Glomerular endothelial cell (primary cell): ENCODE measurements around the gene BAZ2B. TPM values are rescaled to one million over a fixed set of nuclear protein-coding genes. Genes with fewer than 3 reads are reported as not detected.

ENCODE experiments used
- DNase-seq: peaks from one replicate; pipeline ENCODE4 v3.0.0-alpha.2; 2011; ENCODE audit warnings: low read depth, low spot score; ENCODE audit errors: extremely low read depth
- total RNA-seq: library from RNA; depleted of rRNA; stranded (reverse); fragments of >200 nt; gene quantifications from 2 replicates; pipeline ENCODE4 v1.2.3, GENCODE V29; 2015

The BAZ2B gene
- total RNA-seq, 1 donor from 2014 or later: 79.3 TPM

- DNase-seq: no peak
Observed at GRCh38 chr2:159356053-159356554, 260.2 kb downstream of the BAZ2B start.

GRCh38 chr2:159351977-159352376 lies 264.4 kb downstream of the BAZ2B start:
- no peak for DNase-seq

GRCh38 chr2:159349674-159350299 lies 266.6 kb downstream of the BAZ2B start:
- no peak for DNase-seq

- DNase-seq: no peak
Observed at GRCh38 chr2:159326569-159327255, 289.6 kb downstream of the BAZ2B start.

- DNase-seq: no peak
Observed at GRCh38 chr2:159322419-159322818, 293.9 kb downstream of the BAZ2B start.

GRCh38 chr2:159317392-159318088 lies 298.8 kb downstream of the BAZ2B start:
- DNase-seq: no peak

- no peak for DNase-seq
Observed at GRCh38 chr2:159307942-159308341, 308.4 kb downstream of the BAZ2B start.

GRCh38 chr2:159300586-159300985 lies 315.8 kb downstream of the BAZ2B start:
- no peak for DNase-seq

GRCh38 chr2:159298967-159299366 lies 317.4 kb downstream of the BAZ2B start:
- DNase-seq: no peak

GRCh38 chr2:159297042-159297707 lies 319.2 kb downstream of the BAZ2B start:
- DNase-seq: no peak

- no peak for DNase-seq
Observed at GRCh38 chr2:159292157-159292556, 324.2 kb downstream of the BAZ2B start.

GRCh38 chr2:159290289-159290907 lies 325.9 kb downstream of the BAZ2B start:
- DNase-seq: no peak

- no peak for DNase-seq
Observed at GRCh38 chr2:159287733-159288132, 328.6 kb downstream of the BAZ2B start.

- peak; percentile 61 for DNase-seq
Observed at GRCh38 chr2:159286709-159287441, 329.5 kb downstream of the BAZ2B start.

GRCh38 chr2:159285929-159286708 lies 330.2 kb downstream of the BAZ2B start, which contains the start of gene WDSUB1:
TSS of gene WDSUB1 (minus strand) at chr2:159286703. CDS start at chr2:159283069, 3,634 bp downstream.
- no peak for DNase-seq

GRCh38 chr2:159285433-159285832 lies 330.9 kb downstream of the BAZ2B start:
- DNase-seq: no peak

- DNase-seq: no peak
Observed at GRCh38 chr2:159283529-159283928, 332.8 kb downstream of the BAZ2B start.

GRCh38 chr2:159281002-159281401 lies 335.3 kb downstream of the BAZ2B start:
- no peak for DNase-seq

- DNase-seq: no peak
Observed at GRCh38 chr2:159279700-159280099, 336.6 kb downstream of the BAZ2B start.
